Prostate gland (tissue), 2 donors: ENCODE data around the gene CCL20.

ENCODE experiments used
- CTCF ChIP-seq, 4 experiments: fragments of 200-600 bp in 2 of 4; fragments of 450-650 bp in 2 of 4; sonication (generic) in 2 of 4; IDR thresholded peaks; 1 replicate in 3 of 4; 2 replicates in 1 of 4; pipeline ENCODE4 v1.5.1; 2016 to 2019; ENCODE audit warnings: antibody characterized with exemption in 4 of 4, mild to moderate bottlenecking in 2 of 4, moderate library complexity in 2 of 4
- POLR2AphosphoS5 ChIP-seq: sonication (generic); formaldehyde crosslinking; IDR thresholded peaks from one replicate; pipeline ENCODE4 v1.6.1; 2017; ENCODE audit warnings: antibody characterized with exemption

- TF ChIP-seq POLR2AphosphoS5: no peak
- TF ChIP-seq CTCF (IDR thresholded peaks at IDR 0.05): no peak
Measured at GRCh38 chr2:227826563-227826962, 12.9 kb downstream of the CCL20 start.
